Hypothalamus (tissue), 51 donors: ENCODE results near the gene DPYD.
A peak's percentile ranks its signal among the peaks of the same experiment; 100 is the strongest.

Experiments used
- DNase-seq, 51 donors: peaks; one replicate each; lab custom pipeline; 2025; lab: John Stamatoyannopoulos, UW

The DPYD gene

DNA sequence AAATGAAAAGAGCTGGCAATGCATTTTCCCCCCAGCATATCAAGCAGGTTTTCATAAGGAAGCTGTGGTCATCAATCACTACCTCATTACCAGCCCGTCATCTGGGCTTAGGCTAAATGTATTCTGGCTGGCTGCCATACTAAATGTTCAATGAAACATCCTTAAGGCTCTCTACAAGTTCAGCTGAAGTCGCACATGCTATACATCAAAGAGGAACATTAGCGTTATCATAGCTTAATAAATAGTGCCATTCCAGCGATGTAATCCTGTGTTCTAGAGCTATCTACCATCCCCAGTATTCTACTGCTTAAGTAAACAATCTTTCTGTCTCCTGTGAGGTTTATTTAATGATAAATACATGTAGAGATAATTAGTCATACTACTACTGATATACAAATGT, 288.8 kb downstream of the DPYD start:
- DNase-seq, result no peak

DNA sequence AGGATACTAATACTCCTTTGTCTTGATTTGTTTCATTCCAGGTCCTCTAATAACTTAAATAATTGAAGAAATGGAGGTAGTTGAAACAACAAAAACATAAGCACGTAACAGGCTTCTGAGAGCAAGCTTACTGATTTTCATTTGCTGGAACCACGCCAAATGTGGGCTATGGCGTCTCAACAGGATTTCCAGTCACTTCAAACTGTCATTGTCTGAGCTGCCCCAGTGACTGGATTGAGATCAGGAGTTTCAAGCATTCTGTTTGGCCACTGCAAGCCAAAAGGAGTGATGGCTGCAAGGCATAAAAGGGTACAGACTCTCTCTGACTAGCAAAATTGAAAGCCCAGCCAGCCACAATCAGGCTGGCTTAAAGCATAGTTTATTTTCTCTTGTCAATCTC, 289.9 kb downstream of the DPYD start:
- DNase-seq, result peak in 10 of 51 donors; percentile 1 to 25 (median 5)

DNA sequence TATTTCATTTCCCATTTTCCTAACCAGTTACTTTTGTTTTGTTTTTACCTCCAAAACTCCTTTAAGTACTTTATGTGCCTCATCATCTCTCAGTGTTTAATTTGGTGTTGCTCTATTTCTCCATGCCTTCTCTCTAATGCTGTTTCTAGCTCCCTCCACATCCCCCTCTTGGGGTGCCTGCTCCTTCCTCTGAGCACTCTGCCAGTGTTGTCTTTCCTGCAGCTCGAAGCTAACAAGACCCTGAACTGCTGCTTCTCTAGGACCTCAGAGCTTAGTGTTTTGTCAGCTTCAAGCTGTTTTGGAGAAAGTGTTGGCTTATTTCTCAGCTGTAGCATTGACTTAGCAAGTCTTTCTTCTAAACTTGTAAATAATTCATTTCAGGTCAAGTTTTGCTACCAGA, 290.6 kb downstream of the DPYD start:
- no peak for DNase-seq

DNA sequence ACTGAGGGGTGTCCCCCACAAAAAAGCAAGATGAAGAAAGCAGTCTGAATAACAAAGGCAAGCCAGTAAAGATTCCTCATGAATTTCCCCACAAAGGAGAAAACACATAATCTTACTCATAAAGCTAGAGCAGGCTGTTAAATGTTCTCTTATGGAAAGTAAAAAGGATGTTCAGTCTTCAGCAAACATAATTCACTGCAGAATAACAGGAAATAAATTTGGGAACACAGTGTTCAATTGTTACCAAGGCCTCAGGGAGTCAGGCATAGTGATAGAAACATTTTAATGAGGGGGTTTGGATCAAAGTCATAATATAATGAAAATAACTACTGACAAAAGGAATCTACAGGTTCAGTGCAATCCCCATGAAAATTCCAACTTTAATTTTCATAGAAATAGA, 297.6 kb downstream of the DPYD start:
- DNase-seq, result peak in 1 of 51 donors; percentile 6

DNA sequence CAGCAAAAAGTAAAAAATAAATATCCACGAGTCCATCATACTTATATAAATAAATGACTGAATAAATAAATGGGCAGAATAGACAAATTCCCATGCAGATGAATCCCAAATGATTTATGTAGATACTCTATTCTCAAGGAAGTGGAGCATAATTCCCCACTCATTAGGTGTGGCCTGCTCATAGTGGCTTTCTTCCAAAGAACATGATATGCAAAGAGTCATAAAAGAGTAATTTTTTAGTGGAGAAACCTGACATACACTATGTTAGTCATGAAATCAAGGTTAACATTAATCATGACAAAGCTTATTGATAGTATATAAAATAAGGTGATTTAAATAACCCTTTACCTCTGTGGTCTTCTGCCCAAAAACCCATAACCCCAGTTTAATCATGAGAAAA, 298.9 kb downstream of the DPYD start:
- DNase-seq, result no peak

DNA sequence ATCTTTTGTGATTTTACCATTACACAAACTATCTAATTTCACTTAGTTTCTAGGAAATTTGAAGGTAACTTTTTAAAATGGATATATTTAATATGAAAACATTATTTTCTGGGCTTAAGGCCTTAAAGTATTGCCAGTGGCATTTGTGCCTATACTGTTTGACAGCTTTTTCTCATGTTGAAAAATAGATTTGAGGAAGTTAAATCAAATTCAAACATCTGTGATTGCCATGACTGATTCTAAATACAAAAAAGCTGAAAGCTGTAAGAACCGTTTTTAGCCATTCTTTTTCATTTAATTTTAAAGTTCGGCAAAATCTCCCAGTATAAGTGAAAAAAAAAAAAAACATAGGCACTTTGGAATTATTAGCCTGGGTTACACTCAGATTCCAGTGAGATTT, 301.1 kb downstream of the DPYD start:
- no peak for DNase-seq

DNA sequence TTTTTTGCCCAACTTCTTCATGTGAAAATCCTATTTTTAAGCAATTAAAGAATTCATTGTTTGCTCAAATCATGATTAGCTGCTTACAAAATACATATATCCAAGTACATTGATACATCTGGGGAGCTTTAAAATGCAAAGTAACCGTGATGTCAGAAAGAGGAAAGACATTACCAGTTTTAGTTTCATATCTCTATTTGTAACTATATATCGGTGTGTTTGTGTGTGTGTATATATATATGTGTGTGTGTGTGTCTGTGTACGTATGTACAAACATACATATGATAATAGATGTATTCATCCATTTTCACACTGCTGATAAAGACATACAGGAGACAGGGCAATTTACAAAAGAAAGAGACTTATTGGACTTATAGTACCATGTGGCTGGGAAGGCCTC, 310.1 kb downstream of the DPYD start:
- no peak for DNase-seq

DNA sequence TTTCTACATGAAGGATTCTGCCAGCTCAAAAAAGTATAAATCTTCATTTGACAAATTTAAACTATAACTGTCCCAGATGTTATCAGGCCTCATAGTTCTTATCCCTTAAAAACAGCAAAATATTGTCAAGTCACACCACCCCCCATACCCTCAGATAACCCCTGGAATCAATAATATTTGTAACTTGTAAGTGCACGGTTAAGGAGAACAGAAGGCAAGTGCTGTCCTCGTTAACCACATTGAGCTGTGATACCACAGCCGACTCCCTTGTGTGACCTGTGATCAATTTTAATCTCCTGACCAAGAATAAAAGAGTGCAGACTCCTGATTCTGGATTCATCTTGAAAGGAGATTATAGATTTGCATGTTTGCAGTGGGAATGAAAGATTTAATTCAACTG, 310.7 kb downstream of the DPYD start:
- DNase-seq, result no peak

DNA sequence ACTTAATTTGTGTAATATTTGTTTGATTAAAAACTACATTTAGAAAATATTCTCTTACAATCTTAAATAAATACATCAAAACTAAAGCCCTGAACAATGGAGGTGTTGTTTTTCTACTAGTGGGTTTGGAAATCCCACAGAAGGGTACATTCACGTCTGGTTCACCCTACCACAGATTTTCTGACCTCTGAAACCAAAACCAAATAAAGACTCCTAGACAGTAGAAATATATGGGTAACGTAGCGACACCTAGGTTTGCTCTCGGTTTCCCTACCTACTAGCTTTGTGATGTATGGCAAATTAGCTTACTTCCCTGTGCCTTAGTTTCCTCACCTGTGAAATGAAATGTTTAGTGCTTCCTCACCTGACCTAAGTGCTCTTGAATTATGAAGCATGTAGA, 312.6 kb downstream of the DPYD start:
- no peak for DNase-seq

DNA sequence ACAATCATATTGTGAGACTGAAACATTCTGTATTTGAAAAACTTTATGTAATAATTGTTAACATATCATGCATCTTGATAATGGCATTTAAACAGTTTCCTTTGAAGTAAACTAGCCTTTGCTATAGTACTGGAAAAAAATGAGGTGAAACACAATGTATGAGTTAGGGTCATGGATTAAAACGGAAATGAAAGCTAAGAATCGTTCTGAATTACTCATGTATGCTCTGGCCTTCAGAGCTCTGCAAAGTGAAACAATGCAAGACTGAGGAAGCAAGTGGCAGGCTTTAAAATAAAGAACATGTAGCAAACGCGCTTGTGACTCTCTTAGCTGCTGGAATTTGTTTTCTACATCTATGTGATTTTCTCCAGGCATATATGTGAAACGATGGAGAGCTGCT, 317.1 kb downstream of the DPYD start:
- no peak for DNase-seq

DNA sequence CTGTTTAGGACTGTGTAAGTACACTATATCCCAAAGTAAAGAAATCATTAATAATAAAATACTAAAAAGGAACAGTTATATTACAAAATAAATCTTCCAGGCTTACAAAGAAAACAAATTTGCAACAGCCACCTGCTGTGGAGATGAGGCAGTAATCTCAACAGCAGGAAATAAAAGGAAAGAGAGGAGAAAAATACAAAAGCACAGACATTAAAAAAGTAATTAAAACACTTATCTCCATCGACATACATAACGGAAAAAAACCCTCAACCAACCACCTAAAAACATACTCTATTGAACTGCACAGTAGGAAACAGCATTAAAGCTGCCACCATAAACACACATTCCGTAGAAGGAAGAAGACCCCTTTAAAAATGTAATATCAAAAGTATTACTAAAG, 317.6 kb downstream of the DPYD start:
- no peak for DNase-seq

DNA sequence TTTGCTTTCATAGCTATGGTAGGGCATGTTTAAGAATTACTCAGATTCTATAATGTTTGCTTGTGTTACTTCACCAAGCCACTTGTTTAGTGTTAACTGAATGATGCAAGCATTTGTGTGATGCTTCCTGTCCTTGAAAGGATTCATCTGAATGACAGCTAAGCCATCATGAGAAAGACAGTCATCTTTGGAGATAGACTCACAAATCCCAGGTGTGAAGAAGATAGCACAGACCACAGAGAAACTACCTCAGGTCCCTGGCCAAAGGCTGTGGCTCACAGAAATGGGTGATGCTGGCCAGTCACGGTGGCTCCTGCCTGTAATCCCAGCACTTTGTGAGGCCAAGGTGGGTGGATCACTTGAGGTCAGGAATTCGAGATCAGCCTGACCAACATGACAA, 321.4 kb downstream of the DPYD start:
- no peak for DNase-seq

DNA sequence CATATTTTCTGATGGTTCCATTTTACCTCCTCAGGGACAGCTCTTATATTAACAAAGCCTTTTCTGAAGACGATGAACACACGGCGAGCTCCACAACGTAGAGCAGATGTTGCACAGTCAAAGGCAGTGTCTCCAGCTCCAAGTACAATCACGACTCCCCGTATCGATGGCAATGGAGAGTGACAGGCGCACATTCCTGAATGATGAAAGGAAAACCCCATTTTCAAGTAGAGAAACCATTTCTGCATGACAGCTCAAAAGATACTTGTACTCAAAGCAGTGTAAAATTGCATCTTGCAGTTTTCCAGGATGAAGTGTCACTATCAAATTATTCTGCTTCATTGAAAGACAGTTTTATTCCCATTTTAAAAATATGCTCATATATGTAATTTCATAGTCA, 327.6 kb downstream of the DPYD start:
- no peak for DNase-seq

DNA sequence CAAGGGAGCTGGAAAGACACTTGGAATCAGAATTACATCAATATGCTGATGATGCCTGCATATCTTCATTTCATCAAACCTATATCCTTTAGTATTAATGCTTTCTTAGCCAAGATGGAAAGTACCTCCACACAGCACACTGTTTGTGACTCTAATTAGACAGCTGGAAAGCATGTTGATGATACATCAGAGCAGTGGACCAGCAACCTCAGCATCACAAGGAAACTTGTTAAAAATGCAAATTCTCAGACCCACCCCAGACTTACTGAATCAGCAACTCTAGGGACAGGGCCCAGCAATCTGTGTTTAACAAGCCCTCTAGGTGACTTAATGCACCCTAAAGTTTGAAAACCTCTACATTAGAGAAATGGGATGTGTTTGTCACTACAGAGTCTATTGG, 332.1 kb downstream of the DPYD start:
- DNase-seq, result no peak

DNA sequence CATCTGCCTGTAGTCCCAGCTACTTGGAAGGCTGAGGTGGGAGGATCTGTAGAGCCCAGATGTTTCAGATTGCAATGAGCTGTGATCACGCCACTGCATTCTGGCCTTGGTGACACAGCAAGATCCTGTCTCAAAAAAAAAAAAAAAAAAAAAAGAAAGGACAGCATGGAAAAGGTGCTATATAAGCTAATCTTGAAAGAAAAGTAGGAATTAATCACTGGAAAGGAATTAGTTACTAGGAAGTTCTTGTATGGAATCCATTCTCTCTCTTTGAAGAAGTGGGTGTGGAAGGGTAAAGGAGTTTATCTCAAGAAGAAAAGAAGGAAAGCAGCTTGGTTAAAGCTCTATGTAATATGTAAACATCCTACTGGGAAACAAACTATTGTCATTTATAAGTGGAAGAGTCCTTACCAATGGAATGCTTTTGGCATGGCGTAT, 339.2 kb downstream of the DPYD start:
- no peak for DNase-seq

DNA sequence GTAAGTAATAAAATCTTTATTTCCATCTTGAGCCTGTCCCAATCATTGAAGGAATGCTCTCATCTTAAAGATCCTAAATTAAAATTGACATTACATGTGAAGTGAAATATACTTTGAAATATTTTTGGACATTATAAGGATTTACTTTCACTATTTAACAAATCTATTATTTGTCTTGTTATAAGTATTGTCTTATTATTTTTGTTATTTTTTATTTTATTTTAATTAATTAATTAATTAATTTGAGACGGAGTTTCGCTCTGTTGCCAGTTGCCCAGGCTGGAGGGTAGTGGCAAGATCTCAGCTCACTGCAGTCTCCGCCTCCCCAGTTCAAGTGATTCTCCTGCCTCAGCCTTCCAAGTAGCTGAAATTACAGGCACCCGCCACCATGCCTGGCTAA, 343.2 kb downstream of the DPYD start:
- no peak for DNase-seq

DNA sequence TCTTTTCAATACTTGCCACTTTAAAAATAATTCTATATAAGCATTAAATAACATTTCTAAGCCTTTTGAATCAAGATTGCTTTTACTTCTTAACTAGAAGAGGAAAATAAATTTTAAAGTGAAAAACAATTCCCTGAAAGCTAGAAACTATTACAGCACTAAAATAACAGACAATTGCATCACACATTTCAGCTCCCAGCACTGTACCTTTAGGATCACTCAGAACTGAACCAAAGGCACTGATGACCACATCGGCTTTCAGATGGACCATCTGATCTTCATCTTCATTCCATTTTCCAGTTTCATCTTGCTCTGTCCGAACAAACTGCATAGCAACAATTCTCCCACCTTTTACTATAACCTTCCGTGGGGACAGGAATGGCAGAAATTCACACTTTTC, 347.3 kb downstream of the DPYD start:
- DNase-seq, result no peak

DNA sequence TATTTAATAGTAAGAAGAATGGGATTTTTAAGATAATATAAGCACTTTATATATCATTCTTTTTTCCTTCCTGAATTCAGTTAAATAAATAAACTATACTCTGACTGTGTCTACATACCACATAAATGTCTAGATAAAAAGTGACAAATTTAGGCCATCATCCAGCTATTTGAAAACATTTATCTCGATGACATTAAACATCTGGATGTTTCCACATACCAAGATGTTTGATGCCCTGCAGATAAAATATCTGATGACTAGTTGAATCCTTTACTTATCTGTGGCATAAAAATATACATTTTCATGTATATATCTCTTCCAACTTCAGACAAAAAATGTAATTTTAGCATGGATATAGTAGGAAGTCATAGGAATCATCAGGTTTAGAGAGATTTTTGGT, 348.3 kb downstream of the DPYD start:
- no peak for DNase-seq

DNA sequence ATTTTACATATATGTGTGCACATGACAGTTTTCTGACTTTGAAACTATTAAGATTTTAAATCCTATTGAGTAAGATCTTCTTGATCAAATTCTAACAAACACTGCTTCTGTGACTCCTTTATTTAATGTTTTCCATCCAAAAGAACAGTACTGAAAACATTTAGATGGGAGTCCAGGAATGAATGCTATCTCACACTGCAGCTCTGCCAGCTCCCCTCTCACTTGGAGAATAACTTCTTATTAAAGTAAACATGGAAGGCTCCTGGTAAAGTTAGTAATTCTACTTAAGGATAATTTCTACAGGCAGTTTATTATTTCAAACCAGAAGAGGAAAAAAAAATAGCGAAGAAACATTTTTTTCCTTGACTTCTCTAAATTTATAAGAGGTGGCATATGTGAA, 349.1 kb downstream of the DPYD start:
- DNase-seq, result no peak

DNA sequence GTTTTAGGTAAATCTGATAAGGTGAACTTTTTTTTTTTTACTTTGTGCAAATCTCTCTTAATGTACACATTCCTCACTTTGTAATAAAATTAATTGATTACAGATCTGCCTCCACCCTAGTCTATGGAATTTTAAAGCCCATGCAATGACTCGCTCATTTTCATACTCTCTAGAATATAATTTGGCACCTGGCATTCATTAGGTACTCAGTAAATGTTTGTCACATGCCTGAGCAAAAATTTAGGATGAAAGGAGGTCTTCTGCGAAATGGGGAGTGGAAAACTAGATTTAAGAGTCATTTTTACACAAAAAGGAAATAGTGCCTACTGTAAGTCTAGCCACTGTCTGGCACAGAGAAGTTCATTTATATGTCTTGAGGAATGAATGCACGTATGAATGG, 350.1 kb downstream of the DPYD start:
- no peak for DNase-seq

DNA sequence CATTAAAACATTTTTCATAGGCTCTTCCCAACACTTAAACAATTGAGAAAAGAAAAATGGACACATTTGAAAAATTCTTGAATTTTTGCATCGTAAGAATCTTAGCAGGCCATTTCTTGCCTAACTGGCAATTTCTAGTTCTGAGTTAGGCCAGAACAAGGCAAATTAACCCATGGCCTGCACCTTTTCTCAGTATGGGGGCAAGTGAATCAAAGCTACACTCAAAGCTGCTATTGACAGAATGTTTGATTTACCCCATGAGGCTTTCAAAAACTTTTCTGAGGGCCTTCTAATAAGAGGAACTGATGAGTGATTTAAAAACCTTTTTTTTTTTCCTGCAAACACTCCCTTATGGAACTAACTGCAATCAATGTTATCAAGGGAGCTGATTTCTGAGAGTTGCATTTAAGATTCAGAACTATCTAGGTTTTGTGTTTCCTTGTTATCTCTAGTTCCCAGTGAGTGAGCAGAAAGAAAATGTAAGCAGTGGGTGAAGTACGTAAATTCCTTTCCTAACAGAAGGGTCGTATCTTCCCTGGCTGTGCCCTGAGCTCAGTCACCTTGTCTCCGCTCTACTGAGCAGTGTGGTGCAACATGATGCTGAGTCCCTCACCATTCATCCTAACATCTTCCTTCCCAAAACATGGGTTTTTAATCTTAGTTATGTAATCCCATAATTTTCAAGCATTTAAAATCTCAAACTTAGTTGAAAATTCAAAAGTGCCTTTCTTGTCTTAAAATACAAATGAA, 353.7 kb downstream of the DPYD start:
- no peak for DNase-seq

DNA sequence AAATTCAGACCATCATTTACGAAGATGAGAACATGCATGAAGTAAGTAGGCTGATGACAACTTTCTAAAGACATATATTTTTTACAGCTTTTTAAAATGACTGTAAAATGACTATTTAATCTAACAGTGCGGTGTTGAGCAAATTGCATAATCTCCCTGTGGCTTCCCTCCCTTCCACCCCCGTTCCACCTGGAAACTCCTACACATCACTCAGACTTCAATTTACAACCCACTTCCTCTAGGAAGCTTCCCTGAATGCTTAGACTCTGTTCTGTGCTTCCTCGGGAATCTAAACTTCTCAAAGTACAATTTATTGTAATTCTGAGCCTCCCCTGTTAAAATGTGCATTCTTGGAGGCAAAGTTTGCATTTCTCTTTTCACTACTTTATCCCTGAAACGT, 354.9 kb downstream of the DPYD start:
- peak in 2 of 51 donors; percentile 1 to 4 for DNase-seq

DNA sequence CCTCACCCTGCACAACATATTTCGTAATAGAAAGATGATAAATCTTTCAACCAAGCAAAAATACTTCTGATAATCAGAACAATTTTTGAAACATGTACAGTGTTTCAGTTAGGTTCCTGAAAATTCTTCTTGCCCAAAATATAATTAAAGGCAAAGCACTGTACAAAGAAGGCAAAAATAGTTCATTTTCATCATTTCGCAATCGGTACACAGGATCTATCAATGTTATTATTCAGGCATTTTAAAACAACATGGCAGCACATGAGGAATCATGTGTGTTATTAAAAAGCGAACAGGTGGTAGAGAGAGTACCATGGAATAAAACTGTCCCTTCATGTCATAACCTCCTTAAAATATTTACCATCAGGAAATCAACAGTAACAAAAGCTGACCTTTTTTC, 356.9 kb downstream of the DPYD start:
- DNase-seq, result no peak
